NCI-H82 (cell line): ENCODE data around the gene GCNT2.
"Not testable (repeated sequence)": the region's sequence is repeated elsewhere in the genome, so short reads cannot be mapped to it uniquely, and the experiment has no call there.

ENCODE experiments used
- DNase-seq: peaks from one replicate; lab custom pipeline; 2025; lab: John Stamatoyannopoulos, UW

GCNT2 gene

DNA sequence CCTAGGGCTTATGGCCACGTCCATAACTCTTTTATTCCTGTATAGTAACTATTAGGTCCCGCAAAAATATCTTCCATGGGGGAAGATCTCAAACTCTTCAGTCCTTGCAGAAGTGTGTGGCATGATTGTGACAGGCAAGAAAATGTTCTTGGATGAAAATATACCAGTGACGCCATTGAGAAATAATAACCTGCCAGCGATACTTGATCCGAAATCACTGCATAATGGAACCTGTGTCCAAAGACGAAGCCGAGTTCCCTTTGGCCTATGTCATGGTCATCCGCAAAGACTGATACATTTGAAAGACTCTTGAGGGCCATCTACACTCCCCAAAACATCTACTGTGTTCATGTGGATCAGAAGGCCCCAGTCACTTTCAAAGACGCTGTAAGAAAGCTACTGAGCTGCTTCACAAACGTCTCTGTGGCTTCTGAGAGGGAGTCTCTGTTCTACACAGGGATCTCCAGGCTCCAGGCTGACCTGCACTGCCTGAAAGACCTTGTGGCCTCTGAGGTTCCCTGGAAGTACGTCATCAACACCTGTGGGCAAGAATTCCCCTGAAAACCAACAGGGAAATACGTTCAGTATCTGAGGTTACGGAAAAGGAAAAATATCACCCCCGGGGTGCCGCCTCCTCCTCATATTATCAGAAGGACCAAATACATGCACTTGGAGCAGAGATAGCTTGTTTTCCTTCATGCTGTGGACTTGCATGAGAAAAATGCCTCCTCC, 6.9 kb upstream of the GCNT2 start:
- DNase-seq, result no peak

DNA sequence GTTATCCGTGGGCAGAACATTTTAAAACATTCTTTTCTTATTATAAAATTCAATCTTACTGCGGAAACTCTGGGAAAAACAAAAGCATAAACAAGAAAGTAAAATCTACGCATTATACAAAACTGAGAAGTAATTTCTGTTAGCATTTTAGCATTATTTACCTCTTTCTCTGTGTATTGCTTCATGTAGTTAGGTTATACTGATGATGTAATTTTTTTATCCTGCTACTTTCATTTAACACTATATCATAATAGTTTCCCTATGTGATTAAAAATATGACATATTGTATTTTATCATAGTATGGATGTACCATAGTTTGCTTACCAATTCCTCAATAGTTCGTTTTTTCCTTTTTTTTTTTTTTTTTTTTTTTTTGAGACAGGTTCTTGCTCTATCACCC, 4.2 kb upstream of the GCNT2 start:
- no peak for DNase-seq

DNA sequence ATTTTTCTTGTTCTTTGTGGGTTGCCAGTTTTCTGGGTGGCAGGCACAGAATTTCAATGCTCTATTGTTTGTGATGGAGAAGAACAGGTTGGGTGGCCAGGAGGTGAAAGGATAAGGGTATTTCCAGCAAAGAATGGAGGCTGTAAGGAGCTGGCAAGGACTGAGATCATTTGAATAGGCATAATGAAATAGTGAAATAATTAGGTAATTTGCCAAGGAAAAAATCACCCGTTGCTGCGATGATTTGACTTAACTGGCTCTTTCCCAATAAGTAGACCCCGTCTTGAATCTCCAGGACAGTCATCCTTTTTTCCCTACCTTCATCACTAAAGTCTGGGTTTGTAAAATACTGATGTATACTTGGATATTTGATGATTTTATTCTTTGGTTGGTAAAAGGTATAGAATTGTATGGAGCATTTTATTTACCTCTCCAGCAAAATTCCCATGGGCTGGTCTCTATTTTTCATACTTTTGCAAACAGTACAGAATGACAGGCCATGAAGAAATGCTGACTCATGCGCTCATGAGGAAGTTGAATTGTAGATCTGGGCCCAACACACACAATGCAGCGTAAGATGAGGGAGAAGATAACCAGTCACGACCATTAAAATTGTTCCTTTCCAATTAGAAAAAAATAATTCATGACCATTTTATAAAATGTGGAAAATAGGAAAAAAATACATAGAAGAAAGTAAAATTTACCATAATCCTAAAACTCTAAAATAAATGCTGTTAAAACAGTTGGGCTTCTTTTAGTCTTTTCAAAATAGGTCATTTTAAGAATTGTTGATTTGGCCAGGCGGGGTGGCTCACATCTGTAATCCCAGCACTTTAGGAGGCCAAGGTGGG, 2.4 kb upstream of the GCNT2 start:
- no peak for DNase-seq

DNA sequence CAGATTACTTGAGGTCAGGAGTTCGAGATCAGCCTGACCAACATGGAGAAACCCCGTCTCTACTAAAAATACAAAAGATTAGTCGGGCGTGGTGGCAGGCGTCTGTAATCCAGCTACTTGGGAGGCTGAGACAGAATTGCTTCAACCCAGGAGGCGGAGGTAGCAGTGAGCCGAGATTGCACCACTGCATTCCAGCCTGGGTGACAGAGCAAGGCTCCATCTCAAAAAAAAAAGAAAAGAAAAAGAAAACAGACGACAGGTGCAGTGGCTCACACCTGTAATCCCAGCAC, 1.8 kb upstream of the GCNT2 start:
- not testable (repeated sequence) for DNase-seq

DNA sequence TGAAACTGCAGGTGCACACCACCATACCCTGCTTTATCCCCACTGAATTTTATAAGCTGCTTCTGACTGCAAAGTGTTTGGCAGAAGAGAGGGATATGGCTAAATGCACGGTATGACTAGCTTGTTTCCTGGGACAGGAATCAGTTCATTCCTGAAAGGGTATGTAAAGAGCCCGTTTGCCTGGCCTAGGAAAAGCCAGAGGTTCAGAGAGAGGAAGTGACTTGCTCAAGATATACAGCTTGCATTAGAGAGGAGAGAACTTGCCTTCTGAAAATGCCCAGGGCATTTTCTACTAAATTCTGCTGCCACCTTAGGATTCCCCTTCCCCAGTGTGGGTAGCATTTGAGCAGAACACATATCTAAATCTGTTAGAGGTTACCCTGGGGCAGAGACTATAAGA, 683 bp upstream of the GCNT2 start:
- no peak for DNase-seq

DNA sequence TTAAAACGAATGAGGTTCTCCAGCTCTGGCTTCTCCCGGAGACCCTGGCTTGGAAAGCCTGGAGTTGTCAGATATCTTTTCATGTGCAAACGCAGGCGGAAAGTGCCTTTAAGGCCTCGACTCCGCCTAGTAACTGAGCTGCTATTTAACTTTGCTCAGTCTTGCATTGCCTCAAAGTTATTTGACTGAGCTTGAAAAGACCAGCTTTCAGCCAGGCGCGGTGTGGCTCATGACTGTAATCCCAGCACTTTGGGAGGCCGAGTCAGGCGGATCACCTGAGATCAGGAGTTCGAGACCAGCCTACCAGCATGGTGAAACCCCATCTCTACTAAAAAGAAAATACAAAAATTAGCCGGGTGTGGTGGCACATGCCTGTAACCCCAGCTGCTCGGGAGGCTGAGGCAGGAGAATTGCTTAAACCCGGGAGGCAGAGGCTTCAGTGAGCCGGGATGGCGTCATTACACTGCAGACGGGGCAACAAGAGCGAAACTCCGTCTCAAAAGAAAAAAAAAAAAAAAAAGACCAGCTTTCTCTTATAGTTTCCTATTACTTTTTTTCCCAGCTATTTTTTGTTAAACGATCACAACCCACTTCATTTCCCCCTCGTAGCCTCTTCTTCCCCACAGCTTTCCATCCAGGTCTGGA, 1.9 kb downstream of the GCNT2 start:
- DNase-seq, result no peak

DNA sequence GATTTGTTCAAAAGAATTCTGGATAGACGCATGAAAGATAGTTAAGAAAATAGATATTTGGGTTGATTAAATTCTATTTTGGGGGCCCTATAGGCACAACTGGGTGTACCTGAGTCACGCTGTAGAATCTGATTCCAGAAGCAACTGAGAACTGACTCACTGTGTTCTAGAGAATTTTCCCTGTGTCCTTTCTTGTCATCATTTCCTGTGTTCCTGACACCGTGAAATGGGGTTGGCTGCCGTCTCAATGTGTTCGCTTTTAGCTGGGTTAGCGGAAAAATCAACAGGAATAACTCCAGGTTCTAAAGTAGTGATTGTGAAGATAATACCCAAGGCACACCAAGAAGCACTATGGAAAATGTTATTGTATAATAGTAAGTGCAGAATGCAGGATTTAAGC, 5.0 kb downstream of the GCNT2 start:
- no peak for DNase-seq

DNA sequence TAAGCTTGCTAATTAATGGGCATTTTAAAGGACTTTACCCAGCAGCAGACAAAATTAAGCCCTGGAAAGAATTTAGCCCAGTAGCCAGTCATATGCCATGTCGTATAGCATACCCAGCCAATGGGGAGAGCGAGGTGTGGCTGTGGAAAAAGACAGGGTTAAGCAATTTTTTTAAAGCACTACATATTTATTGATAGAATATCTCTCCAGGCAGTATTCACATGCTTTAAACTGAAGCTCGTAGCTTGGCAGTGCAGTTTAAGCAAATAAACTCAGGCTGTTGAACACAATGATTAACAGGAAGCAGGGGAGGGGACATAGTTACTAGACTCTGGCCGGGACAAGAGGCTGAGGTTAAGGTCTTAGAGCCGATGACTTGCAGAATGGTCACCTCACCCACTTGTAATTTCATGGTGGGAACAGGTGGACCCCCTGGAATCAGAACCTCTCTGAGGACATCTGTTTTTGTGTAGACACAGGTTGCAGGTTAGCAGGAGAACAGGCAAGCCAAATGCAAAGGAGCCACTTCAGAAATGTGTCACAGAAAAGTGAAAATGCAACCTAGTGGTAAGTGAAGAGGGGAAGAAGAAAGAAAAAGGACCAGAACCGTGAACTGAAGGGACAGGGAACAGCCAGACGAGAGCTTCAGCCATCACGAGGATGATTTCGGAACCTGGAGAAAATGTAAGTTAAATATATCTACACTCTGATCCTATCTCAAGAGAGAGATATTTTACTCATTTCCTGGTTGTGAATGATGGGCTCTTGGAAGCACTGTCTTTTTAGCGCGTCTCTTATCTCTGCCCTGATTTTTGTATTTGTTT, 7.2 kb downstream of the GCNT2 start:
- no peak for DNase-seq

DNA sequence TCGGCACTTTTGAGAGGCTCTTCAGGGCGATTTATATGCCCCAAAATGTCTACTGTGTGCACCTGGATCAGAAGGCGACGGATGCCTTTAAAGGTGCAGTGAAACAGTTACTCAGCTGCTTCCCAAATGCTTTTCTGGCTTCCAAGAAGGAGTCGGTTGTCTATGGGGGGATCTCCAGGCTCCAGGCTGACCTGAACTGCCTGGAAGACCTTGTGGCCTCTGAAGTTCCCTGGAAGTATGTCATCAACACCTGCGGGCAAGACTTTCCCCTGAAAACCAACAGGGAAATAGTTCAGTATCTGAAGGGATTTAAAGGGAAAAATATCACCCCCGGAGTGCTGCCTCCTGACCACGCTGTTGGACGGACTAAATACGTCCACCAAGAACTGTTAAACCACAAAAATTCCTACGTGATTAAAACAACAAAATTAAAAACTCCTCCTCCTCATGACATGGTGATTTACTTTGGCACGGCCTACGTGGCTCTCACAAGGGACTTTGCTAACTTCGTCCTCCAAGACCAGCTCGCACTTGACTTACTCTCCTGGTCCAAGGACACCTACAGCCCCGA, 8.2 kb downstream of the GCNT2 start:
- DNase-seq, result no peak

DNA sequence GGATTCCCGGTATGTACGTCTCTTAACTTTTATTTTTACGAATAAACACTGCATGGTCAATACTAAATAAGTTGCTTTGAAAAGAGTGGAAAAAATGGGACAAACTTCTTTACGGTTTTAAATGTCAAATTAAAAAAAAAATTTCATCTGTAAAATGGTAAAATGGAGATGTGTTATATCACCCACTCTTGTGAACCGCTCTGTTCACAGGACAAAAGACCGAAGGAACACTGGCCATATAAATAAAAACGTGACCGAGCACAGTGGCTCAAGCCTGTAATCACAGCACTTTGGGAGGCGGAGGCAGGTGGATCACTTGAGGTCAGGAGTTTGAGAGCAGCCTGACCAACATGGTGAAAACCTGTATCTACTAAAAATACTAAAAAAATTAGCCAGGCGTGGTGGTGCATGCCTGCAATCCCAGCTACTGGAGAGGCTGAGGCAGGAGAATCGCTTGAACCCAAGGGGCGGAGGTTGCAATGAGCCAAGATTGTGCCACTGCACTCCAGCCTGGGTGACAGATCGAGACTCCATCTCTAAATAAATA, 8.8 kb downstream of the GCNT2 start:
- DNase-seq, result not testable (repeated sequence)

DNA sequence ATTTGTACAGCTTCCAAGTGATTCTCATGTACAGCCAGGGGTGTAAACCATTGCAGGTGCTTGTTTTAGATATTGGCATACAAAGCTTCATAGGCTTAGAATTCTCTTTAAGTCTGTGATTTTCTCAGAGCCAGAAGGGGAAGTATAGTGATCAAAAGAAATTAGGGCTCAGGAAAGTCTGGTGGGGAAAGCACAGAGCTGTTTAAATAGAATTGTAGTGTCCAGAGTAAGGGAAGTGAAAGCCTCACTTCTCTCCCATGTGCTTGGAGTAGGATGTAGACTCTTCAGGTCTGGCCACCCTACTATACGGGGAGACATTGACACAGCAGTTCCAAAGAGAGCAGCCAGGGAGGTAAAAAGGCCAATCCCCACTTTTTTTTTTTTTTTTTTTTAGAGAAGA, 10.4 kb downstream of the GCNT2 start:
- DNase-seq, result no peak

DNA sequence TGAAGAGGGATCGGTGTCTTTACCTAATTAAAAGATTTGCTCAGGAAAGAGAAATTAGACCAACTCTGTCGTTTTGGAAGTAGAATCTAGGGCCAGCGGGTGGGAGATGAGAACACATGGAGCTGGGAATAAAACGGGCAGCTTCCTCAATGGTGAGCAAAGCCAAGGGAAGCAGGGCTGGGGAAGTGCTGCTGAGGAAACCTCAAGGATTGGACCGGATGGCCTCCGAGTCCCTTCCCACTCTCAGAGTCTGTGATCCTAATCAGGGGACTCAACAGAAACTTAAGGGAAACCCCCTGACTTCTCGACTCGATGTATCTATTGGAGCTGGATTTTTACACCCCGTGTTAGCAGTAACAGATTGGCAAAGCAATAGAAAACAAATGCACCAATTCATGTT, 10.8 kb downstream of the GCNT2 start:
- DNase-seq, result no peak

DNA sequence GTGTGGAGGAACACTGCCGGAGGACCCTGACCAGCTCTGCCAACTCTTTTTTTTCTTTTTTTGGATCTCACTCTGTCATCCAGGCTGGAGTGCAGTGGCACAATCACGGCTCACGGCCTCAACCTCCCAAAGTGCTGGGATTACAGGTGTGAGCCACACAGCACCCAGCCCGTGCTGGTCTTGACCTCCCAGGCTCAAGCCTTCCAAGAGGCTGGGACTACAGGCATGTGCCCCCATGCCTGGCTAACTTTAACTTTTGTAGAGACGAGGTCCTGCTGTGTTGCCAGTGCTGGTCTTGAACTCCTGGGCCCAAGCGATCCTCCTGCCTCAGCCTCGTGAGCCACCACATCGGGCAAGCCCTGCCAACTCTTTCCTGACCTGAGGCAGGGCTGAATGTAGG, 11.2 kb downstream of the GCNT2 start:
- no peak for DNase-seq

DNA sequence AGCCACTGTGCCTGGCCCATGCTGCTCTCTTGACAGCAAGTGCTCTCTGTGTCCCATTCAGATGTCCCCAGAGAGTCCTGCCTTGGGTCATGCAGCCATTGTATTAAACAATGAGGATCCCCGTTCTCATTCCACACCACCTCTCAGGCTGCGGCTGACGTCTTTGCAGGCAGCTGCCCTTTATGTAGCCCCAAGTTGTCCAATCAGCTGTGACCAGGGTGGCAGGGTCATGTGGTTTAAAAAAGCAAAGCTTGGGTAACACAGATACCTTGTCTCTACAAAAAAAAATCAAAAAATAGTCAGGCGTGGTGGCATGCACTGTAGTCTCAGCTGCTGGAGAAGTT, 13.2 kb downstream of the GCNT2 start:
- DNase-seq, result no peak

DNA sequence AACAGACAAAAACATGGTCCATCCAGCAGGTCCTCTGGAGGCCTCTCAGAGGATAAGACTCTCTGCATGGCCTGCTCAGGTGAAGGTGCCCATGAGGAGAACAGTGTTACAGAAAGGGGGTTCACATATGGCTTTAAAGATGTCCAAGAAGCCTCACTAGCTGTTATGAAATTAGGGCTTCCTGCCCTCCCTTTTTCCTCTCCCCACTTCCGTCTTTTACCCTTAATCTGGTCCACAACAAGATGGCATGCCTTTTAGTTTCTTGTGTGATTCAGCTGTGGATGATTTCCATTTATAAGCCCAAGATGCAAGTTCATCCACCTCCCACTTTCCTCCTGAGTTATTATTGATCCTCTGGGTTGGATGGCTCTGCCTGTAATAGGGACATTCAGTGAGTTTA, 14.0 kb downstream of the GCNT2 start:
- no peak for DNase-seq

DNA sequence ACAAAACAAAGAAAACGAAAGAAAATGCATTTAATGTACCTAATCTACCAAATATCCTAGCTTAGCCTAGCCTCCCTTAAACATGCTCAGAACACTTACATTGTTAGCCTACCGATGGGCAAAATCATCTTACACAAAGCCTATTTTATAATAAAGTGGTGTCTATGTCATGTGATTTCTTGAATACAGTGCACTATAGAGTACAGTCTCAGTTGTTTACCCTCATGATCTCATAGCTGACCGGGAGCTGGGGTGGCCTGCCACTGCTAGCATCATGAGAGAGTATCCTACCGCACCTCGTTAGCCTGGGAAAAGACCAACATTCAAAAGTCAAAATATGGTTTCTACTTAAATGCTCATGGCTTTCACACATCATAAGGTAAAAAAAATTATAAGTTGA, 16.6 kb downstream of the GCNT2 start:
- no peak for DNase-seq

DNA sequence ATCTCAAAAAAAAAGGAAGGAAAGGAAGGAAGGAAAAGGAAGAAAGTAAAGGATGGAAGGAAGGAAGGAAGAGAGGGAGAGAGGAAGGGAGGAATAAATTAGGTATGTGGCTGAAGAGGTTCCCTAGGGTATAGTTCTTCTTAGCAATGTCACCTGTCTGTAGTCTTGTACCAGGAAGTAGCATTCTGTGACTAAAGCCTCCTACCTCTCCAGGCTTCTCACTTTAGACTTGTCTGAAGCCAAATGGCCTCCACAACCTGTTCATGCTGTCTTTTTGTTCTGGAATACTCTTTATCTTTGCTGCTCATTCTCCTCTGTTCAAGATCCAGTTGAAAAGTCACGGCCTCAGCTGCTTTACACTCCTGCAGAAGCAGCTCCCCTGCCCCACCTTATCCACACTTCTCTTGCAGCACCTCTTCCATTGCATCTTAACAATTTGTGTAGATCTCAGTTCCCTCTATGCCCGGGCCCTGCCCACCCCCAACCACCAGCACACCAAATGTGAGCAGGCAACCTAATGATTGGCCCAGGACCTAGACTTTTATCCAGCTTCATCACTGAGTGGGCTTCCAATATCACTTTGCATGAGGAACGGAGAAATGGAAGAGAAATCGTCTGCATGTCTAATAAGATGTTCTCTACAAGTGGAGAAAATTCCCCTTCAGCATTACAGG, 19.1 kb downstream of the GCNT2 start:
- no peak for DNase-seq

DNA sequence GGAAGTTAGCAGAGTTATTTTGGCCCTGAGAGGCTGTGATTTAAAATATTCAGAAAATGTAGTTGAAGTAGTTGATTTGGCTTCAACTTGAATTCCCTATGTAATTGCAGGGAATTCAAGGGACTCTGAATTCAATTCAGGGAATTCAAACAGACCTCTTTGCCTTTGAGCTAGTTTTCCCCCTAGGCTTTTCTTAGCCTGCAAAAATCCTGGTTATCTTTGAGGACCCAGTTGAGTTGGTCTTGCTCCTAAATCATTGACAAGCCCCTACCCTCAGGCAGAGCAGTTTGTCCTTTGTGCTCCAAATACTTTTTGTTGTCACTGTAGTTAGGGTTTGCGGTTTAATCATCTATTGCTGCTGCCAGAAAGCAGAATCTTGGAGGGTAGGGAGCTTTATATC, 20.4 kb downstream of the GCNT2 start:
- no peak for DNase-seq

DNA sequence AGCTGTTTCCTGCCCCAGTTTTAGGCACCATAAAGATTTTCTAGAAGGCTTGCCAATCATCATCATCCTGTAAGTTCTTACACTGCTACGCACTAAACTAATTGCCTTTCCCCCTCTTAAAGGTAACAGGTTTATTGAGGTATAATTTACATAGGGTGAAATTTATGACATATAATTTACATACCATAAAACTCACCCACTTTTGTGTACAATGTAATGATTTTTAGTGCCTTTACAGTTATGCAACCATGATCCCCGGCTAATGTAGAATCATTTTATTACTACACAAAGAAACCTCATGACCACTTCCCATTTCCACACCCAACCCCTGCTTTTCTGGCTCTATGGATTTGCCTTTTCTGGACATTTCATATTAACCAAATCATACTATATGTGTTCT, 21.1 kb downstream of the GCNT2 start:
- no peak for DNase-seq

DNA sequence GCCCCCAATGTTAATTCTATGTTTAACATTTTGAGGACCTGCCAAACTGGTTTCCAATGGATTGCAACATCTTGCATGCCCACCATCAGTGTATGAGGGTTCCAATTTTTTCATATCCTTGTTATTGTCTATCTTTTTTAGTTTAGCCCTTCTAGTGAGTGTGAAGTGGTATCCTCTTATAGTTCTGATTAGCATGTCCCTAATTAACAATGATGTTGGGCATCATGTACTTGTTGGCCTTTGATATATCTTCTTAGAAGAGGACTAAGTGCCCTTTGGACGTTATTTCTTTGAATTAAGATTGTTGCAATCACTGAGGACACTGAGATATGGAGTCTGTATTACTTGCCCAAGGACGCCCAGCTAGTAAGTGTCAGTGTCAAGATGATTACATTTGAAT, 22.3 kb downstream of the GCNT2 start:
- no peak for DNase-seq

DNA sequence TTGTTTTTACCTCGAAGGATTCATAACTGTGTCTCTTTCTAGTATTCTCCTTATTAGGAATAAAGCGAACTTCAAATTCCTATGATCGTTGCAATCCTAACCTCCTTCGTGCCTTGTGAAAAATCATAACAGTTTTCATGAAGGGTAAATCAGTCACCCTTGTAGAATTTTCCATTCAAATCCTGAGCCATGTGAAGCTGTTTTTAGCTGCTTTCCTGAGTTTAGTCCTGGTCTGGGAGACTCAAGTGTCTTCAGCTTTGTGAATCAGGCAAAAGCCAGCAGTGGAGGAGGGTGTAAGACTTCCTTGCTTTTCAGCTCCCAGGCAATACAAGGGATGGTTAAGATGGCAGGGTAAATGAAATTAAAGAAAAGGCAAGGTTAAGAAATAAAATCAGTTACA, 24.3 kb downstream of the GCNT2 start:
- DNase-seq, result no peak
